Measurements from ENCODE around the gene HOXD11. TPM values are rescaled to one million over a fixed set of nuclear protein-coding genes. Genes with fewer than 3 reads are reported as not detected.

The HOXD11 gene
- total and polyA plus RNA-seq, 9 of the 15 experiments (the other 6 are each of a cell fraction or from before 2014, with no cell fraction given), result not detected

DNA sequence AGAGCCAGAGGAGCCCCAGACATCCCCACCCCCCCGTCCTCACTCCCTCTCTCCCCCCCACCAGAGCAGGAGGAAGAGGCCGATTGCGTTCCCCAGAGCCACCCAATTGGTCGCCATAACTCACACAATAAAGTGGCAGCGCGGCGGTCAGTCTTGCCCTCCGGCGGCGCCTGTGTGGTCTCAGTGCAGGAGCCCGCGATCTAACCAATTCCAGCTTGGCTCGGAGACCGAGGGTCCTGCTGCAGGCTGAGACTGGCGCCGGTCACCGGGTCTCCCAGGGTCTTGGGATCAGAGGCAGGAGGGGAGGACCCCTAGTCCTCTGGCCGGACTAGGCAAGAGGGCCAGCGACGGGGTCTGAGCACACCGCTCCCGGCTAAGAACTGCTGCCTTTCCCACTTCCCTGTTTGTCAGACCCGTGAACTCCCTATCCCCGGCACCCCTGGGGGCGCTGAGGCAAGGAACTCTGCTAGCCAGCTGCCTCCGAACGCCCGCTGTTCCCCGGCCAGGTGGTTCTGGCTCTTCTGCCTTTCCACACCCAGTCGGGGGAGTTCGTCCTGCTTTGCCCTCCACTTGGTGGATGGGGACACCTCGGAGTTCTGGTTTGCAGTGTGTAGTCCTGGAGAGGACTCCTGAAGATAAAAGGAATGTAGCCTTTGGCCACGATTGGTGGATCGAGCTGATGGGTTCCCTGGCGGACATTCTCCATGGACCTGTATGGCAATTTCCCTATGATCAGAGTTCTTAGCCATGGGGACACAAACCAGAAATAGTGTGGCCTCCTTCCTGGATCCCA lies 8.5 kb upstream of the HOXD11 start:
- ChIA-PET POLR2A (no interaction called here), CTCF (ENCODE audit: low intra/inter-chr PET ratio) (interaction anchor here (0.6 to 2.7 kb wide), 4 partner anchors 10 to 1068 kb away, joined by 4 to 13 read pairs (median 4); no protein-coding TSS in a partner anchor)
- in situ Hi-C loops (cut with MboI) (loop anchor here (5.0 to 25.0 kb wide), 2 partner anchors 736 to 1061 kb away; no protein-coding TSS in a partner anchor), intact Hi-C loops (cut with micrococcal nuclease) (loop anchor here (5.0 kb wide), 4 partner anchors 221 to 1351 kb away; no protein-coding TSS in a partner anchor)
- no peak for DNase-seq (ENCODE audit: extremely low read depth in 1 of 4, low spot score in 3 of 4)
- H3K4me1 ChIP-seq (replicated peaks in 1 of 2; ENCODE audit: control insufficient read depth in 2 of 2, insufficient read depth in 2 of 2, low read length in 2 of 2), result peaks cover 8 to 24% of the 10 kb centered on the region in 2 experiments
- H2AFZ ChIP-seq (ENCODE audit: low read depth, low read length), result no peak overlapping the region
- no peak for FAIRE-seq
- no peak for ATAC-seq
- no peaks in the 10 kb centered on the region for H3K36me3 ChIP-seq (ENCODE audit: control insufficient read depth, insufficient read depth, low read length)
- H3K79me2 ChIP-seq (ENCODE audit: control insufficient read depth, insufficient read depth, low read length), result no peaks in the 10 kb centered on the region
- H3K9ac ChIP-seq (ENCODE audit: insufficient read depth in 1 of 2, low read depth in 2 of 2, low read length in 2 of 2), result no peak overlapping the region
- TF ChIP-seq NFYB (IDR thresholded peaks at IDR 0.05; ENCODE audit: extremely low read depth, insufficient read length) (no peak), SPI1 (IDR thresholded peaks at IDR 0.05; ENCODE audit: borderline replicate concordance, low read depth, low read length) (0 out of 2 replicates have a peak, but pooled peaks have one; percentile 13), RUNX1 (IDR thresholded peaks at IDR 0.05; ENCODE audit: low read depth) (no peak), HDAC8 (tag; IDR thresholded peaks at IDR 0.05) (no peak), NCOA6 (IDR thresholded peaks at IDR 0.05) (no peak), KLF10 (CRISPR knock-in tag; IDR thresholded peaks at IDR 0.05) (no peak)
- no peak overlapping the region for H3K4me3 ChIP-seq
- no peak overlapping the region for H3K4me2 ChIP-seq (ENCODE audit: insufficient read depth, low read length)
- no peak overlapping the region for H3K27ac ChIP-seq (ENCODE audit: extremely low read depth, low read depth, low read length)
- peaks cover 76 to 80% of the 10 kb centered on the region in 2 experiments for H3K27me3 ChIP-seq (ENCODE audit: control insufficient read depth in 2 of 2, insufficient read depth in 2 of 2, low read length in 2 of 2)
- BruUV-seq (replicated peaks), result no TSS peak
- peaks cover 13% of the 10 kb centered on the region; the same call in 1 of the 2 replicates for H4K20me1 ChIP-seq (replicated peaks; ENCODE audit: control insufficient read depth, insufficient read depth, low read length)
- 7% methylated on average over 33 of the region's 35 CpGs for WGBS (ENCODE audit: insufficient coverage, low coverage, missing lambda C conversion rate)
- H3K9me3 ChIP-seq (replicated peaks; ENCODE audit: control insufficient read depth, insufficient read depth, low read depth, low read length), result no peaks in the 10 kb centered on the region
- H3K9me1 ChIP-seq (ENCODE audit: control insufficient read depth, insufficient read depth, low read length), result no peaks in the 10 kb centered on the region

Measured in K562 (cell line).